Measurements from ENCODE around the gene ASNSD1. TPM values are rescaled to one million over a fixed set of nuclear protein-coding genes. Genes with fewer than 3 reads are reported as not detected.

The ASNSD1 gene
- total and polyA plus RNA-seq, 2 of the 8 experiments (the other 6 are each of a cell fraction or from before 2014, with no cell fraction given) = 14.1 to 44.8 TPM

DNA sequence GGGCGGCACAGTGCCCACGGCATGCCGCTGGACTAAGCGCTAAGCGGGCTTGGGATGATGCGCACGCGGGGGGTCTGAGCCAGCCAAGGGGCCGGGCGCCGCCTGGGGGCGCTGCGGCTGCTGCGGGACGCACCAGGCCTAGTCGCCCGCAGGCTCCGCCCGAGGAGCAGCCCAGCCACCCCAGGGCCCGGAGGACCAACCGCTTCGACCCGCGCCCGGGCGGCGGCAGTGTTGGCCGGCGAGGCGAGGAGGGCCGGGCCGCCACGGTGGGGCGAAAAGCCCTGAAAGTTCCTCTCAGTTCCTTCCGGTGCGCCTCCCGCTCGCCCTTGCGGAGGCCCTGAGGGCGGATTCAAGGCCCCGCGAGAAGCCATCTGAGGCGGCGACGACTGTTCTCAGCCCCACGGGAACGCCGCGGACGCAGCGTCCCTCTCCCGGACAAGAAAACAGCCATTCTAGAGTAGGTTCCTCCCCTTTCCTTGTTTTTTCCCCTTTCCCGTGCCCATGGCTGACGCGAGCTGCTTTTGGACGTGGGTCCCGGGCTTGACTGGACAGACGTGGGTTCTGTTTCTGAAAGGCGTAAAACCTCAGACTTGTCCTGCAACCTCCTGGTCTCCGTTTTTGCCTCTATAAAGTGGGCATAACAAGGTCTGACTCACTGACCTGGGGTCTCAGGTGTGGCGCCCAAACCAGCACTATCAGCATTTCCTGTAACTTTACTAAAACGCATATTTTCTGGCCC, 13.3 kb downstream of the ASNSD1 start, which contains the start of gene ANKAR (continued):
- TF ChIP-seq, protein P1, sequence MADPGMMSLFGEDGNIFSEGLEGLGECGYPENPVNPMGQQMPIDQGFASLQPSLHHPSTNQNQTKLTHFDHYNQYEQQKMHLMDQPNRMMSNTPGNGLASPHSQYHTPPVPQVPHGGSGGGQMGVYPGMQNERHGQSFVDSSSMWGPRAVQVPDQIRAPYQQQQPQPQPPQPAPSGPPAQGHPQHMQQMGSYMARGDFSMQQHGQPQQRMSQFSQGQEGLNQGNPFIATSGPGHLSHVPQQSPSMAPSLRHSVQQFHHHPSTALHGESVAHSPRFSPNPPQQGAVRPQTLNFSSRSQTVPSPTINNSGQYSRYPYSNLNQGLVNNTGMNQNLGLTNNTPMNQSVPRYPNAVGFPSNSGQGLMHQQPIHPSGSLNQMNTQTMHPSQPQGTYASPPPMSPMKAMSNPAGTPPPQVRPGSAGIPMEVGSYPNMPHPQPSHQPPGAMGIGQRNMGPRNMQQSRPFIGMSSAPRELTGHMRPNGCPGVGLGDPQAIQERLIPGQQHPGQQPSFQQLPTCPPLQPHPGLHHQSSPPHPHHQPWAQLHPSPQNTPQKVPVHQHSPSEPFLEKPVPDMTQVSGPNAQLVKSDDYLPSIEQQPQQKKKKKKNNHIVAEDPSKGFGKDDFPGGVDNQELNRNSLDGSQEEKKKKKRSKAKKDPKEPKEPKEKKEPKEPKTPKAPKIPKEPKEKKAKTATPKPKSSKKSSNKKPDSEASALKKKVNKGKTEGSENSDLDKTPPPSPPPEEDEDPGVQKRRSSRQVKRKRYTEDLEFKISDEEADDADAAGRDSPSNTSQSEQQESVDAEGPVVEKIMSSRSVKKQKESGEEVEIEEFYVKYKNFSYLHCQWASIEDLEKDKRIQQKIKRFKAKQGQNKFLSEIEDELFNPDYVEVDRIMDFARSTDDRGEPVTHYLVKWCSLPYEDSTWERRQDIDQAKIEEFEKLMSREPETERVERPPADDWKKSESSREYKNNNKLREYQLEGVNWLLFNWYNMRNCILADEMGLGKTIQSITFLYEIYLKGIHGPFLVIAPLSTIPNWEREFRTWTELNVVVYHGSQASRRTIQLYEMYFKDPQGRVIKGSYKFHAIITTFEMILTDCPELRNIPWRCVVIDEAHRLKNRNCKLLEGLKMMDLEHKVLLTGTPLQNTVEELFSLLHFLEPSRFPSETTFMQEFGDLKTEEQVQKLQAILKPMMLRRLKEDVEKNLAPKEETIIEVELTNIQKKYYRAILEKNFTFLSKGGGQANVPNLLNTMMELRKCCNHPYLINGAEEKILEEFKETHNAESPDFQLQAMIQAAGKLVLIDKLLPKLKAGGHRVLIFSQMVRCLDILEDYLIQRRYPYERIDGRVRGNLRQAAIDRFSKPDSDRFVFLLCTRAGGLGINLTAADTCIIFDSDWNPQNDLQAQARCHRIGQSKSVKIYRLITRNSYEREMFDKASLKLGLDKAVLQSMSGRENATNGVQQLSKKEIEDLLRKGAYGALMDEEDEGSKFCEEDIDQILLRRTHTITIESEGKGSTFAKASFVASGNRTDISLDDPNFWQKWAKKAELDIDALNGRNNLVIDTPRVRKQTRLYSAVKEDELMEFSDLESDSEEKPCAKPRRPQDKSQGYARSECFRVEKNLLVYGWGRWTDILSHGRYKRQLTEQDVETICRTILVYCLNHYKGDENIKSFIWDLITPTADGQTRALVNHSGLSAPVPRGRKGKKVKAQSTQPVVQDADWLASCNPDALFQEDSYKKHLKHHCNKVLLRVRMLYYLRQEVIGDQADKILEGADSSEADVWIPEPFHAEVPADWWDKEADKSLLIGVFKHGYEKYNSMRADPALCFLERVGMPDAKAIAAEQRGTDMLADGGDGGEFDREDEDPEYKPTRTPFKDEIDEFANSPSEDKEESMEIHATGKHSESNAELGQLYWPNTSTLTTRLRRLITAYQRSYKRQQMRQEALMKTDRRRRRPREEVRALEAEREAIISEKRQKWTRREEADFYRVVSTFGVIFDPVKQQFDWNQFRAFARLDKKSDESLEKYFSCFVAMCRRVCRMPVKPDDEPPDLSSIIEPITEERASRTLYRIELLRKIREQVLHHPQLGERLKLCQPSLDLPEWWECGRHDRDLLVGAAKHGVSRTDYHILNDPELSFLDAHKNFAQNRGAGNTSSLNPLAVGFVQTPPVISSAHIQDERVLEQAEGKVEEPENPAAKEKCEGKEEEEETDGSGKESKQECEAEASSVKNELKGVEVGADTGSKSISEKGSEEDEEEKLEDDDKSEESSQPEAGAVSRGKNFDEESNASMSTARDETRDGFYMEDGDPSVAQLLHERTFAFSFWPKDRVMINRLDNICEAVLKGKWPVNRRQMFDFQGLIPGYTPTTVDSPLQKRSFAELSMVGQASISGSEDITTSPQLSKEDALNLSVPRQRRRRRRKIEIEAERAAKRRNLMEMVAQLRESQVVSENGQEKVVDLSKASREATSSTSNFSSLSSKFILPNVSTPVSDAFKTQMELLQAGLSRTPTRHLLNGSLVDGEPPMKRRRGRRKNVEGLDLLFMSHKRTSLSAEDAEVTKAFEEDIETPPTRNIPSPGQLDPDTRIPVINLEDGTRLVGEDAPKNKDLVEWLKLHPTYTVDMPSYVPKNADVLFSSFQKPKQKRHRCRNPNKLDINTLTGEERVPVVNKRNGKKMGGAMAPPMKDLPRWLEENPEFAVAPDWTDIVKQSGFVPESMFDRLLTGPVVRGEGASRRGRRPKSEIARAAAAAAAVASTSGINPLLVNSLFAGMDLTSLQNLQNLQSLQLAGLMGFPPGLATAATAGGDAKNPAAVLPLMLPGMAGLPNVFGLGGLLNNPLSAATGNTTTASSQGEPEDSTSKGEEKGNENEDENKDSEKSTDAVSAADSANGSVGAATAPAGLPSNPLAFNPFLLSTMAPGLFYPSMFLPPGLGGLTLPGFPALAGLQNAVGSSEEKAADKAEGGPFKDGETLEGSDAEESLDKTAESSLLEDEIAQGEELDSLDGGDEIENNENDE (IDR thresholded peaks at IDR 0.05; ENCODE audit: insufficient replicate concordance, low read length) = no peak
- TF ChIP-seq HDAC2 (IDR thresholded peaks at IDR 0.05; ENCODE audit: borderline replicate concordance in 1 of 2, low read depth in 2 of 2, low read length in 2 of 2) (peak; percentile 71 to 98; a peak in 3 of 4 replicates), TCF12 (IDR thresholded peaks at IDR 0.05; ENCODE audit: low read depth, low read length) (0 out of 2 replicates have a peak, but pooled peaks have one; percentile 44), TAF1 (IDR thresholded peaks at IDR 0.05; ENCODE audit: low read depth, low read length) (peak; percentile 77), CREB1 (IDR thresholded peaks at IDR 0.05) (0 out of 2 replicates have a peak, but pooled peaks have one; percentile 56), TAF7 (optimal IDR thresholded peaks at IDR 0.05; ENCODE audit: borderline replicate concordance, low read depth, low read length) (peak; percentile 74), POU5F1 (IDR thresholded peaks at IDR 0.05; ENCODE audit: low read depth, low read length) (no peak), POLR2AphosphoS5 (IDR thresholded peaks at IDR 0.05; ENCODE audit: low read depth, low read length) (peak; percentile 33), GABPA (IDR thresholded peaks at IDR 0.05; ENCODE audit: borderline replicate concordance, insufficient read depth, low read length) (0 out of 2 replicates have a peak, but pooled peaks have one; percentile 42), EGR1 (IDR thresholded peaks at IDR 0.05; ENCODE audit: borderline replicate concordance, low read depth, low read length) (0 out of 2 replicates have a peak, but pooled peaks have one; percentile 48)
